ENCODE data around the gene SLC13A3.

Gene SLC13A3

GRCh38 chr20:46689754-46690085 lies 38.5 kb upstream of the SLC13A3 start:
- Histone ChIP-seq H3K36me3 (replicated peaks) (no peaks in the 10 kb centered on the region), H3K4me3 (ENCODE audit: low read depth, low read length) (peak overlapping the region; percentile 56), H3K27me3 (replicated peaks) (no peaks in the 10 kb centered on the region), H3K27ac (peak overlapping the region; percentile 61)
- in situ Hi-C loops (cut with HindIII; ENCODE audit: low pct_ligation_motif_present, low sequenced_read_pairs), result no loop called here
- TF ChIP-seq CTCF (IDR thresholded peaks at IDR 0.05; ENCODE audit: low read depth, low read length, missing control alignments), result no peak
- DNase-seq, result no peak

GRCh38 chr20:46689082-46689753 lies 38.0 kb upstream of the SLC13A3 start, which contains the start of gene TP53RK:
Gene TP53RK (minus strand): TSS chr20:46689444. CDS start chr20:46689414, 30 bp downstream.
- in situ Hi-C loops (cut with HindIII; ENCODE audit: low pct_ligation_motif_present, low sequenced_read_pairs), result no loop called here
- Histone ChIP-seq H3K4me3 (ENCODE audit: low read depth, low read length) (peak within 1 kb of the TSS; percentile 80), H3K27me3 (replicated peaks) (no peaks in the 10 kb centered on the region), H3K27ac (peak within 1 kb of the TSS; percentile 95), H3K36me3 (replicated peaks) (no peaks in the 10 kb centered on the region)
- DNase-seq, result peak; percentile 100
- TF ChIP-seq CTCF (IDR thresholded peaks at IDR 0.05; ENCODE audit: low read depth, low read length, missing control alignments), result peak; percentile 30

- in situ Hi-C loops (cut with HindIII; ENCODE audit: low pct_ligation_motif_present, low sequenced_read_pairs), result no loop called here
- H3K27me3 ChIP-seq (replicated peaks), result no peaks in the 10 kb centered on the region
- H3K36me3 ChIP-seq (replicated peaks), result no peaks in the 10 kb centered on the region
- H3K4me3 ChIP-seq (ENCODE audit: low read depth, low read length), result peak overlapping the region; percentile 80
- peak; percentile 40 for DNase-seq
- TF ChIP-seq CTCF (IDR thresholded peaks at IDR 0.05; ENCODE audit: low read depth, low read length, missing control alignments), result no peak
- H3K27ac ChIP-seq, result peak overlapping the region; percentile 95
These were observed 37.2 kb upstream of the SLC13A3 start for GRCh38 chr20:46688151-46689081.

GRCh38 chr20:46683939-46684750 lies 32.9 kb upstream of the SLC13A3 start:
- H3K36me3 ChIP-seq (replicated peaks), result no peaks in the 10 kb centered on the region
- in situ Hi-C loops (cut with HindIII; ENCODE audit: low pct_ligation_motif_present, low sequenced_read_pairs), result no loop called here
- H3K27ac ChIP-seq, result peak overlapping the region; percentile 84
- peak; percentile 76 for DNase-seq
- H3K4me3 ChIP-seq (ENCODE audit: low read depth, low read length), result peak overlapping the region; percentile 65
- no peak for TF ChIP-seq CTCF (IDR thresholded peaks at IDR 0.05; ENCODE audit: low read depth, low read length, missing control alignments)
- H3K27me3 ChIP-seq (replicated peaks), result no peaks in the 10 kb centered on the region

GRCh38 chr20:46683668-46683938 lies 32.3 kb upstream of the SLC13A3 start:
- Histone ChIP-seq H3K27ac (no peak overlapping the region), H3K27me3 (replicated peaks) (no peaks in the 10 kb centered on the region), H3K36me3 (replicated peaks) (no peaks in the 10 kb centered on the region), H3K4me3 (ENCODE audit: low read depth, low read length) (peak overlapping the region; percentile 65)
- DNase-seq, result no peak
- TF ChIP-seq CTCF (IDR thresholded peaks at IDR 0.05; ENCODE audit: low read depth, low read length, missing control alignments), result no peak
- in situ Hi-C loops (cut with HindIII; ENCODE audit: low pct_ligation_motif_present, low sequenced_read_pairs), result no loop called here
